GM21717 (cell line): Measurements from ENCODE around the gene GNA14.
"Not testable (repeated sequence)": the region's sequence is repeated elsewhere in the genome, so short reads cannot be mapped to it uniquely, and the experiment has no call there.

ENCODE experiments used
- ATAC-seq: cut with Tn5 transposase; IDR thresholded peaks from one replicate; pipeline ENCODE4 v1.9.1; 2021; ENCODE audit warnings: mild to moderate bottlenecking, moderate library complexity; ENCODE audit not compliant: unreplicated experiment

The GNA14 gene

DNA sequence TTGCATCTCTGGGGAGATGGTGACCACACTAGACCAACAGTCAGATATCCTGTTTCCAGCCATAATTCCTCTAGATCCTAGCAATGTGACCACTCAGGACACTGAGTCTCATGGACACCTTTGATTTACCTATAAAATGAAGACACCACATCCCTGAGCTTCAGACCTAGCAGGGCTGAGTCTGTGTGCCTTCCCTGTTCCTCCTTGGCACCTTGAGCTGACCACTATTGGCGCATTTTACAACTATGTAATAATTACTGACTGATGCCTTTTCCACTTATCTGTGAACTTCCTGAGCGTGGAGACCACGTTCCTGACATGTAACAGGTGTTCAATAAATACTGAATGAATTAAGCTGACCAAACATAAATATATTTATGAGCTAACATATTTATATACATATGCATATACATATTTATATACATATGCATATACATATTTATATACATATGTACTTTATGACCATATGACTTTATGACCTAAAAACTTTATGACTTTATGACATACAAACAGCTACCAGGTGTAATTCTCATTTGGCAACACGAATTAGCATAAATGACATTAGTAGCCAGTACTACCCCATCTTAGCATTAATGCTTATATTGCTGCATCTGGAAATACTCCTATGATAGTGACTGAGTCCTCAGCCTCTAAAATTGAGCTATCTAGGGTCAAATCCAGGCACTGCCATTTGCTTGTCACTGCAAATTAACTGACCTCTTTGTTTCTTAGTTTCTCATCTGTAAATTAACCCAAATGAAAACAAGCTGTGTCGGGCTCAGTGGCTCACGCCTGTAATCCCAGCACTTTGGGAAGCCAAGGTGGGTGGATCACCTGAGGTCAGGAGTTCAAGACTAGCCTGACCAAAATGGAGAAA, 150.6 kb downstream of the GNA14 start:
- ATAC-seq, result no peak

DNA sequence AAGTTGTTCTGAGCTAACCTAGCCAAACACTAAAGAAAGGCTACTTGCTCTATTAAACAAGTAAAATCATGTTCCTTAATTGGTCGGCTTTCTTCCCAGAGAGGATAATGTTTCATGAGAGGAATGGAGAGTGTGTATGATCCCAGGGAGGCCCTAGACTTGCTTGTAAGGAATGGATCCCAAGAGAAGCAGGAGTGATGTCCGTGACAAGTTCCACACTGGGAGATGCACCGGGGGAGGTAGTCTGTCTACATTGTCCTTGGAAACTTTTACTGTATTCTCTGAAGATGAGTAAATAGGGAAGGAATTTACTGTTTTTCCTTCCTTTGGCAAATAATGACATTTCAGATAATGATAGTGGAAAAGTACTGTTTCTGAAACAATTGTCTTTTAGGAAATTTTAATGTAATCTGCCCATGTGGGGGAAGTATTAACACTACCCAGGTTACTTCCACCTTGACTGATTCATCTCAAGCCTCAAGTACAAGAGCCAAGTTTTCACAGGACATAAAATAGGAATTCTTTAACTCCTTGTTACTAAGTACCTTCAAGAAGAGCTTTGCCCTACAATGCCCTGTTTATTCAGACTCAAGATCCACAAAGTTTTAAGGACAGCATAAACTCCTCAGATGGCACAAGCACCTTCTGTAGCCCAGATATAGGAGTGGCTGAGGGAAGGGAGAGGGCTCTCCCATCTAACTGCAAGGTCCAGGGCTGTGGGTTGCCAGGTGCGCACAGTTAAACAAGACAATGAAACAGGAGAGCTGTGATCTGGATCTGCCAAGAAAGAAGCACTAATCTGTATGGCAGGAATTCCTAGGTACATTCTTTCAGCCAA, 152.1 kb downstream of the GNA14 start:
- no peak for ATAC-seq

DNA sequence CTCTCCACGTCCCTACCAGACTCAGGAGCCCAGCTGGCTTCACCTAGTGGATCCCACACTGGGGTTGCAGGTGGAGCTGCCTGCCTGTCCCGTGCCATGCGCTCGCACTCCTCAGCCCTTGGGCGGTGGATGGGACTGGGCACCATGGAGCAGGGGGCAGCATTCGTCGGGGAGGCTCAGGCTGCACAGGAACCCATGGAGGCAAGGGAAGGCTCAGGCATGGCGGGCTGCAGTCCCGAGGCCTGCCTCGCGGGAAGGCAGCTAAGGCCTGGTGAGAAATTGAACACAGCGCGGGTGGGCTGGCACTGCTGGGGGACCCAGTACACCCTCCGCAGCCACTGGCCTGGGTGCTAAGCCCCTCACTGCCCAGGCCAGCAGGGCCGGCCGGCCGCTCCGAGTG, 157.8 kb downstream of the GNA14 start:
- not testable (repeated sequence) for ATAC-seq

DNA sequence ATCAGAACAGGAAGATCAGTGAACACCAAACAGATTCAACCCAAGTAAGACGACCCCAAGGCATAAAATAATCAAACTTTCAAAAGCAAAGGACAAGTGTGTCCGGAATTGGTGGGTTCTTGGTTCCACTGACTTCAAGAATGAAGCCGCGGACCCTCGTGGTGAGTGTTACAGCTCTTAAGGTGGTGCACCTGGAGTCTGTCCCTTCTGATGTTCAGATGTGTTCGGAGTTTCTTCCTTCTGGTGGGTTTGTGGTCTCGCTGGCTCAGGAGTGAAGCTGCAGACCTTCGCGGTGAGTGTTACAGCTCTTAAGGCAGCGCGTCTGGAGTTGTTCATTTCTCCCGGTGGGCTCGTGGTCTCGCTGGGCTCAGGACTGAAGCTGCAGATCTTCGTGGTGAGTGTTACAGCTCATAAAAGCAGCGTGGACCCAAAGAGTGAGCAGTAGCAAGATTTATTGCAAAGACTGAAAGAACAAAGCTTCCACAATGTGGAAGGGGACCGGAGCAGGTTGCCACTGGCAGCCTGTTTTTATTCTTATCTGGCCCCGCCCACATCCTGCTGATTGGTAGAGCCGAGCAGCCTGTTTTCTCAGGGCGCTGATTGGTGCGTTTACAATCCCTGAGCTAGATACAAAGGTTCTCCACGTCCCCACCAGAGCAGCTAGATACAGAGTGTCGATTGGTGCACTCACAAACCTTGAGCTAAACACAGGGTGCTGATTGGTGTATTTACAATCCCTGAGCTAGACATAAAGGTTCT, 158.5 kb downstream of the GNA14 start:
- ATAC-seq, result not testable (repeated sequence)

DNA sequence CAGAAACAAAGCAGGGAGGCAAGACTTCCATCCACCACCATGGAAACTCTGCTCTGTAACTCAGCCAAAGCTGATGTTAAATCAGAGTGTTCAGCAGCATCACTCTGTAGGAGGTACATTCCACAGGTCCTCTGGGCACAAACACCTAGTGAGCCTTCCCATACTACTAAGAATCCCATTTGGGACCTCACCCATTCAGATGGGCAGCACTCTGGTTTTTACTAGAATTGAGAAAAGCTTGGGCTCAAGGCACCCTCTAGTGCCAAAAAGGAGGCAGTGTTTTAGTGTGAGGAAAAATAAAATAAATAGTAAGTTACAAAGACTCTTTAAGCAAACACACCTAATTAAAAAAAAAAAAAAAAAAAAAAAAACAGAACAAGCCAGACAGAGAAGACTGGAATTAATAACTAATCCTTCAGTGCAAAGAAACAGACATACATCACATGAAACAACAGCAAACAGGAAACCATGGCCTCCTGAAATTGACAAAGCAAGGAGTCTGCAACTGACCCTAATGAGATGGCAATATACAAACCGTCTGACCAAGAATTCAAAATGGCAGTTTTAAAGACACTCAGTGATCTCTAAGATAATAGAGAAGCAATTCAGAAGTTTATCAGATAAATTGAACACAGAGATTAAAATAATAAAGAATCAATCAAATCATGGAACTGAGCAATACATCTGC, 159.5 kb downstream of the GNA14 start:
- no peak for ATAC-seq

DNA sequence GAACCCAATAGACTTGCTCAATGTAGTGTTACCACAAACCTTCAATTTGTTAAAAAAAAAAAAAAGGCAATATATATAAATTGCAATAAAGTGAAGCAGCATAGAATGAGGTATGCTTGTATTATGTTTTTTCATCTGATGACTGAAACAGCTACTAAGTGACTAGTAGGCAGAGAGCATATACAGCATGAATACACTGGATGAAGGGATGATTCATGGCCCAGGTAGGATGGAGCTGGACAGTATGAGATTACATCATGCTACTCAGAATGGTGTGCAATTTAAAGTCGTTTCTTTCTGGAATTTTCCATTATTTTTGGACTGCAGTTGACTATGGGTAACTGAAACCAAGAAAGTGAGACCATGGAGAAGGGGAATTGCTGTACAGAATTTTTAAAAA, 161.2 kb downstream of the GNA14 start:
- no peak for ATAC-seq

DNA sequence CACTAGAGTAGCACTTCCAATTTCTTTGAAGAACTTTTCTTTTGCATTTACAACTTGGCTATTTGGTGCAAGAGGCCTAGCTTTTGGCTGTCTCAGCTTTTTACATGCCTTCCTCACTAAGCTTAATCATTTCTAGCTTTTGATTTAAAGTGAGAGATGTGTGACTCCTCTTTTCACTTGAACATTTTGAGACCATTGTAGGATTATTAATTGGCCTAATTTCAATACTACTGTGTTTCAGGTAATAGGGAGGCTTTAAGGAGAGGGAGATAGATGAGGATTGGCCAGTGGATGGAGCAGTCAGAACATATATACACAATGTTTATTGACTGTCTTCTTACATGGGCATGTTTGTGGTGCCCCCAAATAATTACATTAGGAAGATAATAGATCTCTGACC, 161.7 kb downstream of the GNA14 start:
- ATAC-seq, result no peak

DNA sequence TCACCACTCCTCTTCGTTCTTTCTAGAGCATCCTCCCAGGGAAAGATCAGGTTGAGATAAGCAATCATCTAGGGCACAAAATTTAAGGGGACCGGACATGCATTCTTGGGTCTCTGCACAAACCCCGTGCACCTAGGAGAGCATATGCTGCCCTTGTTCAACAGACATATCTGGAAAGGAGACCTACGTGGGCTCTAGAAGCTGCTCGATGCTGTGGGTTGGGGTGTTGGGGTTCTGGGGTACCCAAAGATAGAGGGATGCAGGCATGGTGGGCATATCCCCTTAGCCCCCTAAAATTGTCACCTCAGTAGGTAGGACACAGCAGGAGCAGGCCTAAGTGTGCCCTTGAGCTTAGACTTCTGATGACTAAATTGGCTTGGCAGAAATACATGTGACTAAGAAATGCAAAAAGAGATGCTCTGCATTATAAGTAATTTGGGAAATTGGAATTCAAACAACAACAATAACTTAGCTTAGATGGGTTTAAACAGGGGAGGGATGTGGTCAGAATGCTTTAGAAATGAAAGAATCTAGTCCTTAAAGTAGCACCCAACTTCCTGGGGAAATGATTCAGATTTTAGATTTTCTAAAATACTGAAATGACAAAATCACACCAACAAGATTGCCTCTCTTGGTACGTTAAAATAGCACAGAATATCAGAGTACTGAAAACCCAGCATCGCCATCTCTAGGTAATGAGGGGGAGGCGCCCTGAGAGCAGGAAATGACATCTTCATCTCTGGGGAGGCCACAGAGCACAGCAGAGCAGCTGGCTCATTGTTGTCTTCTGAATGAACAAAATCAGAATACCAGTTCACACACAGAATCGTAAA, 172.3 kb downstream of the GNA14 start:
- ATAC-seq, result peak; percentile 97

DNA sequence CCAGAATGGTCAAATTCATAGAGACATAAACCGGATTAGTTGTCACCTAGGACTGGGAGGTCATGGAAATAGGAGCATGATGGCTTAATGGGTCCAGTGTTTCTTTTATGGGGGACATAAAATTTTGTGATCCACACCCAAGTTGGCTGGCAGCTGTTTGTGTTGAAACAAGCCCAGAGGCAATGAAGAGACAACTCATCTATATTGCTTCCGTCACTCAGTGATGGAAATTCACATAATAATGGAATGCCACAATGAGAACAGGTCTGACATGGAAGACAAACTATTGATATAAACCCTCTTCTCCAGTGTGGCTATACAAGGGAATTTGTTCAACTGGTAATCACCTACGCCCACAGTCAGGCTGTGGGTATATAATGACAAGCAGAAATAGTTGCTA, 173.2 kb downstream of the GNA14 start:
- ATAC-seq, result no peak

DNA sequence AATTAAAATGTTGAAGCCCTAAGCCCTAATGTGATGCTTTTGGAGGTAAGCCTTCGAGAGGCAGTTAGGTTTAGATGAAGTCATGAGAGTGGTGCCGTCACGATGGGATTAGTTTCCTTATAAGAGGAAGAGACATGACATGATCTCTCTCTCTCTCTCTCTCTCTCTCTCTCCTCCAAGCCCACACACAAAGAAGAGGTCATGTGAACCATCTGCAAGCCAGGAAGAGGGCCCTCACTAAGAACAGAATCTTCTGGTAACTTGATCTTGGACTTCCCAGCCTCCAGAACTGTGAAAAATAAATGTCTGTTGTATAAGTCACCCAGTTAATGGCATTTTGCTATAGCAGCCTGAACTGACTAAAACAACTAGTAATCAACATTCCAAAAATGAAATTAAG, 175.5 kb downstream of the GNA14 start:
- no peak for ATAC-seq

DNA sequence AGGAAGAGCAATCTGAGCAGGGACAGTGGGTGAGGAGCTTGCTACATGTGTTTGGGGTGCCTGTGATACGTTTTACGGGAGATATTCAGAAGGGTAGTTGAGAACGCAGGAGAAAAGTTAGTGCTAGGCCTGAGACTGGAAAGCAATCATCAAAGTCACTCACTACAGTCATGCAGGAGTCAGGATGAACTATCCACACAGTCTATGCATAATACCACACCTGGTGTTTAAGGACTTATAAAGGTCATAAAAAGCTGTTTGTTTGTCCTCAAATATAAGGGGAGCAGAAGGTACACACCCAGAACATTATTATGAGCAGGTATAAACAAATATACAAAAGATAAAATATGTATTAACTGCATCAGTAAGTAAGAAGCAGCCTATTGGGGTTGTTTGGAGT, 176.6 kb downstream of the GNA14 start:
- ATAC-seq, result no peak

DNA sequence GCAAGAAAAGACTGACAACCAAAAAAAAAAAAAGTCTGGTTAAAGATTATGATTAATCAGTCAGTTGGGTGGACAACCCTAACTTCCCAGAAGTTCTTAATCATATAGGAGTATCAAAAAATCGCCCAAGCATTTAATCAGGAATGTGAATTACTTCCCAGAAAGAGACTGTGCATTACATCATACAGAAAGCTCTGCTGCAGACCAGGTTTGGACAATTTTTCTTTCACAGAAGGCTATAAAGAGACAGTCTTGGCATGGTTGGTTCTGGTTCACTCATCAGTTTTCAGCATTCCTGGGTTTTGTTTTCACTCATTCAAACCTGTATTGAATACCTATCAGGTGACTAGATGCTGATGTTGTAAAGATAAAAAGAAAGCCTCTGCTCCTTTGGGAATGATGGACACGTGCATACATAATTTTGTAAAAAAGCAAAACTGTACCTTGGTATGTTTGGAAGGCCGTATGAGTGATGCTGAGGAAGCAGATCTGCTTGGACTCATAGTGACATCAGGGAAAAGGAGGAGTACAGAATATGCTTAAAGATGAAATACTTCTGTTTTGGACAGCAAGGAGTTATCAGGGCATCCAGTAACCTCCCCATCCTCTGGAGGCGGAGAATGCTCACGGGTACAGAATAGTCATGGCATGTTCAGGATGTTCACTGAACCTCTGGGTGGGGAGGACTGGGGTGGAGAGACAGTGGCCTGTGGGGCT, 178.4 kb downstream of the GNA14 start:
- no peak for ATAC-seq

DNA sequence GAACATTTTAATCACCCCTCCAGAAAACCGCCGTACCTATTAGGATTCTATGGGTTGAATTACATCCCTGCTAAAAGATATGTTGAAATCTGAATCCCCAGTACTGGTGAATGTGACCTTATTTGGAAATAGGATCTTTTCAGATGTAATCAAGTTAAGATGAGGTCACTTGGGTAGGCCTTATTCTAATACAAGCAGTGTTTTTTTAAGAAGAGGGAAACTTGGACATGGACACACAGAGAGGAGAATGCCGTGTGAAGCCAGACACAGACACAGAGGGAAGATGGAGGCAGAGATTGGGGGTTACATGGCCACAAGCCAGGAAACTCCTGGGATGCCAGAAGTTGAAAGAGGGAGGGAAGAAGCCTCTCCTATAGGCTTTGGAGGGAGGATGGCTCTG, 183.5 kb downstream of the GNA14 start:
- no peak for ATAC-seq

DNA sequence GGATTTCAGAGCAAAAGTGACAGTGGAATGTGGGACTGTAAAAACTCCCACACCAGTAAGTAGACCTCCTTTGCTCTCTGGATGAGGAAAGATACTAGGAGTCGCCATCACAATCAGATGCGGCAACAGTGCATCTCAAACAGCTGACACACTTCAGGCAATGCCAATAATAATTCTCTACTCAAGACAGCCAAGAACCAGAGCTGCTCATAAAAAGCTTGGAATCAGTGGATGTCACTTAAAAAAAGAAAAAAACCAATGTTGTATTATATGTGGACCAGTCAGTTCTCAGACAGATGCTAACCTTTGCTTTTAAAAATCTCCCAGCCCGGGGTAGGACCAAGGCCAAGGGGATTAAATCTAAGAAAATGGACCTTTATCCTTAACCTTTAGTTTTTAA, 185.0 kb downstream of the GNA14 start:
- ATAC-seq, result no peak

DNA sequence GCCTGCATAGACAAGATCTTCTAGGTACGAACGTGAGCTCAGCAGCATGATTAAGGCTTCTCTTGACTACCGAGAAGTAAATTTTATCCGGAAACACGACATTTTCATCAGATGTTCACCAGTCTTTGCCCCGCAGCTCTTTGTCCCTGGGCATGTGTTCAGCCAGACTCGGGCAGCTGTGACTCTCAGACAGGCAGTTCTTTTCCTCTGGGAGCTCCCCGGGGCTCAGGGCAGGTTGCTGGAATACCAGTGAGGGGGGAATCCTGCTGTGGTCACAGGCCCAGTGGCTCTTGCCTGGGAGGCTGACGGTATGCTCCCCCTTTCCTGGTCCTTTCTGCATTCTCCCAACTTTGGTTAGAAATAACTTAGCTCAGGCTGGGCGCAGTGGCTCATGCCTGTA, 186.1 kb downstream of the GNA14 start:
- ATAC-seq, result no peak

DNA sequence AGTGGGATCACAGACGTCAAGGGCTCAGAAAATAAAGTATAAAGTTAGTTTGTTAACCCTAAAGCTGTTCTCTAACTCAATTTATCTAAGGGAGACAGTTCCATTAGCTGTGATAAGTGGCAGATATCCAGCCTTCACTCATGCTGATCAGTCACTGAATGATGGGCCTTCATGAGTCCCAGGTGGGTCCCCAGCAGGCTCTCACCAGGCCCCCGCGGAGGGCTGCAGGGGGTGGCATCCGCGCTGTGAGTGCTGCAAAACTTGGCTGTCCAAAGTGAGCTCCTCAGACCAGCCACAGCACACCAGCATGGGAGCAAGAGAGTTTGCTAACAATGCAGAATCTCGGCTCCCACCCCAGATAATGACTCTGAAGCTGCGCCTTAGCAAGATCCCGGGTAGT, 187.2 kb downstream of the GNA14 start:
- no peak for ATAC-seq

DNA sequence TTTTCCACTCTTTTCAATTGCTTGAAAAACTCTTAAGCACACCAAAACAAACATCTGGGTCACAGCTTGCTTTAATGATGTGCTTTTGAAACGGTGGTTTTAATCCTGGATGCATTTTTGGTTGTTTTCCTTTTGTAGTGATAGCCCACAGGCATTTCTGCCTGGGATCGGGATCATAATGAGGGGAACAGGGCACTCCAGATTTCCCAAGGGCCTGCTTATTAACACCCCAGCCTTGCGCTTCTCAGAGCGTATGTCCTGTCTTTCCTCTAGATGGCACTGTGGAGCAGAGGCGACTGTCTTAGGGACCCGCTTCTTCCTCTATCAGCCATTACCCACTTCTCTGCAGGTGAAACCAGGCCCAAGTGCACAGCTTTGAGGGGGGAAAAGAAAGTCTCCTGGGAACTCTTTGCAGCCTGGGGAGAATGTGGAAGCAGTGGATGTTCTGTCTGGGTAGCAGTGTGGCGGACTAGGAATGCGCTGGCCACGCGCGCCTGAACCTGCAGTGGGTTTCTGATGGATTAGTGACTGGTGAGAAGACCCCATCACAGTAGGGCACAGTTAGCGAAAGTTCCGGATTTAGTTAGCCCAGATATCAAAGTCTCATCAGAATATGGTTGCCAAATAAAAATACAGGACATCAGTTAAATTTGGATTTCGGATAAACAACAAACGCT, 190.1 kb downstream of the GNA14 start:
- peak; percentile 82 for ATAC-seq

DNA sequence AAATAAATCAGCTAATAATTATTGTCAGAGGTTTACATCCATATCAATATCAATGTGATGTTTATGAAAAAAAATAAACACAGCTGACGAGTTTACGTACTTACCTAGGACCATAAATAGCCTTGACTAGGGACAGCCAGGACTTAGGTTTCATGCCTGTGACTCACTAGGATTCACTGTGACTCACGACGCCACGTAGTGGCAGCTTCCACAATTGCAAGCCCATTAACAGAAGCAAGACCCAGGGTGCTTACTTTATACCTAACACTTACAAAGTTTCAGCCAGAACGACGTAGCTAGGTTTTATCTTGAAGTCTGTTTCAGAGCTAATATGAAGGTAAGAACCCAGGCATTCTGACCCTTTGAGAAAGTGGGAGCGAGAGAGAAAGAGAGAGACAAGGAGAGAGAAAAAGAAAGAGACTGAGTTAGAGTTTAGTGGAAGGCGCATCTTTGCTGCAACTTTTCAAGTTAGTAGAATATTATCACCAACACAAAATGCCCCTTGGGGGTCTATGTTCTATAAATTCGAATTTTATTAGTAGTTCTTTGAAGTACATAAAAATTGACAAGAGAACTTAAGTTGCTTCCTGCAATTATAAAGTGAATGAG, 191.2 kb downstream of the GNA14 start:
- ATAC-seq, result peak; percentile 83
